SW480 (cell line): ENCODE results near the gene SNORC.
"Not testable (repeated sequence)": the region's sequence is repeated elsewhere in the genome, so short reads cannot be mapped to it uniquely, and the experiment has no call there.

ENCODE experiments used
- DNase-seq: peaks from one replicate; pipeline ENCODE4 v3.0.0-alpha.2; 2016; ENCODE audit warnings: low spot score

Gene SNORC

DNA sequence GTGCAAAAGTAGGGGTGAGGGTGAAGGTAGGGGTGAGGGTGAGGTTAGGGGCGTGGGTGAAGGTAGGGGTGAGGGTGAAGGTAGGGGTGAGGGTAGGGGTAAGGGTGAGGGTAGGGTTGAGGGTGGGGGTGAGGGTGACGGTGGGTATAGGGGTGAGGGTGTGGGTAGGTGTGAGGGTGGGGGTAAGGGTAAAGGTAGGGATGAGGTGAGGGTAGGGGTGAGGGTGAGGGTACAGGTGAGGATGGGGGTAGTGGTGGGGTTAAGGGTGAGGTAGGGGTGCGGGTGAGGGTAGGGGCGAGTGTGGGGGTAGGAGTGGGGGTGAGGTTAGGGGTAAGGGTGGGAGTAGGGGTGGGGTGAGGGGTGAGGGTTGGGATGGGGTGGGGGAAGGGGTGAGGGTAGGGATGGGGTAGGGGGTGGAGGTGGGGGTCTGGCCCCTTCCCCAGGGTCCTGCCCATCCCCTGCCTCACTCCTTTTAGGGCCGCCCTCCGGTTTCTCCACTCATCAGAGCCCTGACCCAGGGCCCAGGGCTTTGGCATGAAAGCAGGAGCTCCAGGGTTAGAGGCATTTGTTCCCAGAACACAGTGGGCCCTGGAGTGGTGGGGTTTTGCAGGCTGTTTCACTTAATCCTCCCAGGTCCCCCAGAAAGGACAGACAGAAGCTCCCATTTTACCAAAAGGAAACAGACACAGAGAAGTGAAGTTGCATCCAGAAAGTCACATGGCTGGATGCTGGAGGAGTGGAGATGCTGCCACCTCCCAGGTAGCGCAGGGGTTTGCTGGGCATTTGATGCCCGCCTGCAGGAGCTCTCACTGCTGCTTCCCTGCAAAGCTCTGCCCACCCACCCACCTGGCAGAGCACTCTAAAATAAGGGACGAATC is 26.9 kb downstream of the SNORC start:
- no peak for DNase-seq

DNA sequence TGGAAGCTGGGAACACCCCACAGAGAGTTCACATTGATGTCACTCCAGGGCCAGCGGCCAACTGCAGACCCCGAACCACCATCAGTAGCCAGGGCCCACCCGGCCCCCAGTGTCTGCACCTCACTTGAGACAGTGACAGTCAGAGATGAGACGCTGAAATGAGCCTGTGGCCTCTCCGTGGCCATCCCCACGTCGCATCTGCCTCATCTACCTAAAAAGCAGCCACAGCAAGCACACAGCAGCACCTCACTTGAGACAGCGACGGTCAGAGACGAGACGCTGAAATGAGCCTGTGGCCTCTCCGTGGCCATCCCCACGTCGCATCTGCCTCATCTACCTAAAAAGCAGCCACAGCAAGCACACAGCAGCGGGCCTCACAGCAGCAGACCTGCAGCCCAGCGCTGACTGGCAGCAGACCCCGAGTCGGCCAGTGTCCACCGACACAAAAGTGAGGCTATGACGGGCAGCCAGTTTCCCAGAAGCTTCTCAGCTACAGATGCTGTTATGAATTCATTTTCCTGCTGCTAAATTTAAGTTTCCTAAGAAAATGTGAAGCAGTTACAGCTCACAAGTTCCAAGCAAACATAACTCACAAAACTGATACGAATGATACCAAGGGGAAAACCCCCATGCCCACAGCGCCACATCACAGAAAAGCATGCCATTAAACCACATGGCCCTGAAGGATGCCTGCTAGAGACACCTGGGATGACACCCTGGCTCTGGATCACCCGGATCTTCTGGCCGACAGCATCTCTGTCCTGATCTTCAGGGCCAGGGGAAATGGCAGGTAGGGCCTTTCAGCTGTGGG is 27.7 kb downstream of the SNORC start:
- no peak for DNase-seq

DNA sequence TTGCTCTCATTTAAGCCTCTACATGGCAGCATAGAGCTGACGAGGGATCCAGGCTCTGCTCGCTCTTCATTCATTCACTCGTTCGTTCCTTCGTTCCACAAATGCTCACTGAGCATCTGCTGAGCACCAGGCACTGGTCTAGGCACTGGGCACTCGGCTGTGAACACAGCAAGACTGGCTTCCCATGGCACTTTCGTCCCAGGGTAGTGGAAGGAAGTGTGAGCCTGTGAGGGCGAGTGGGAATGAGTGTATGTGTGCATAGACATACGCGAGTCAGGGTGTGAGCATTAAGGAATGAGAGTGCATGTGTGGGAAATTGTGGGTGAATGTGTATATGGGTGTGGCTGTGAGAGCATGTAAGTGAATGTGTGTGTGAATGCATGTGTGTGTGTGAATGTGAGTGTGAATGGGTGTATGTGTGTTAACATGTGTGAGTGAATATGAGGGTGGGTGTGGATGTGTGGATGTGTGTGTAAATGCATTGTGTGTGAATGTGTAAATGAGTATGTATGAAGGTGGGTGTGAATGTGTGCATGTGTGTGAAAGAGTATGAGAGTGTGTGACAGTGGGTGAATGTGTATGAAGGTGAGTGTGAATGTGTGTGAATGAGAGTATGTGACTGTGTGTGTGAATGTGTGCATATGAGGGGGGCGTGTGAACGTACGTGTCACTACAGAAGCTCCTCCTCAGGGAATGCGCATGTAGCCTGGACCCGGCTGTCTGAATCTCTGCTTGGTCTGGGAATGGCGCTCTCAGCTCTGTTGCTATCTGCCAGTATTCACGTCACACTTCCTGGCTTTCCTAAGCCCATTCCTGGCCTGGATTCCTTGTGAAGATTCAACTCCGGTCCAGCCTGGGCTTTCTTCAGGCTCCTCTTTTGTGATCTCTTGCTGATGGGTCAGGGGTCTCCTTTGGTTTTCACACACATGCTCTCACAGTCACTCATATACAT is 28.8 kb downstream of the SNORC start:
- DNase-seq, result no peak

DNA sequence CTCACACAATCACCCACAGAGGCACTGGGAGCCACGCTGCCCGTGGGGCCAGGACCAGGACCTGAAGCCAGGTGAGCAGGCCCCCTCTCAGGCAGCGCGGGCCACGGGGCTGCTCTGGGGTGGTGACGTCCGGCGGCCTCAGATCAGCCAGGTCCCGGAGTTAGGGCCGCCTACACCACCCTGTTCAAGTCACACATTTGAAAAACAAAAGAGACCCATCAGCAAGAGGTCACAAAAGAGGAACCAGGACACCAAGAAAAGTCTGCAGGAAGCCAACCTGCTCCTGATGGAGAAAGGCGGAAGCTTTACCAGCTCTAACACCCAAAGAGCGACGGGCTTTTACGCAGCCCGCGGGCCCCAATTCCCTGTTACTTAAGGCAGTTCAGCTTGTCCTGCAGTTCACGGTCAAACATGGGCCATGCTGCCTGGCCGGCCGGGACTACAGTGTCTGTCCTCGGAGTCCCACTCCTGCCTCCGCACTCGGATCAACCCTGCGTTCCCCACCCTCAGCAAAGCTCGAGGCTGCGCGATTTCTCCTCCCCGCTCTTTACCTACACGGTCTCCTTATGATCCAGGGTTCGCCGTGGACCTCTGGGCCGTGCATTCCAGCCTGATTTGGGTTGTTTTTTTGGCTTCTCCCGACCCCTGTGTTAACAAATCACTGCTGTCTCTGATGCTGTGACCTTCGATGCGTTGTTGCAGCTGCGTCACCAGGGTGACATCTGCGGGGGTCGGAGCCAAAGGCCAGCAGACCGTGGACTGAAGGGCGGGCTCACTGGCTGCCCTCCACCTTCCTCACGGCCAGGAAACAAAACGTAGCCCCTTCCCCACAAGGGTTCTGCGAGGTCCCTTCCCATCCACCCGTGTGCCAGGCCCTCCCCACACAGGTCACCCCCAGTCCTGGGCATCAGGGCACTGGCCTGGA is 31.0 kb downstream of the SNORC start:
- DNase-seq, result no peak

DNA sequence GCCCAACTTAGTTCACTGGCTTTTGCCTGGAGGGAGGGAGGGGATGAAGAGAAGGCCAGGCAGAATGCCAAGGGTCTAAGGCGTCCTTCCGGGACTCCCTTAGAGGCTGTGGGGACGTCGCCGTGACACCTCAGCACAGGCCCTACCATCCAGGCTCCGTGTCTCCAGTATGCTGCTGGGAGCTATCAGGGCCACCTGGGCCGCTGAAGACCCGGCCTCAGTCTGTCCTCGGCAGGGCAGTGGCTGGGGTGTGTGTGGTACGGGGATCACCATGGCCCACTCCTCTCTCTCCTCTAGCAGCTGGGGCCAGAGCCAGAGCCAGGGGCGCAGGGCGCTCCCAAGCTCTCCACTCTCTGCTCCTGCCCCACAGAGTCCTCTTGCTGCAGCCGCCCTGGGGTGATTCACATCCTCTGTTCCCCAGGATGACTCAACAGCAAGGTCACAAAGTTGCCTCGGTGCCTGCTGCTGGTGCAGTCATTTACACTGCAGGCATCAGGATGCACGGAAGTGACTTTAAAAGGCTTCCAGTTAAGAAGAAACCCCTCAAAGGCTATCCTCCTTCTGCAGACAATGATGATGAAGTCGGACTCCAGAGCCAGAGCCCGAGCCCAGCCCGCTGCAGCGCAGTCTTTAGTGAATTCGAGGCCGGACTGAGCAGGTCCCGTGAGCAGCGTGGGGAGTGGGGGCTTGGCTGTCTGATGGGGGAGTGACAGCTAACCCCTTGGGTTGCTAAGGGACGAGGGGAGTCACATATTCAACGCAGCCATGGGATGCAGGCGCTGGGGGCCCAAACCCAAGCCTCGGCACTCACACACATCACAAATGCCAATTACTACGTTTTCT is 31.9 kb downstream of the SNORC start:
- peak; percentile 80 for DNase-seq

DNA sequence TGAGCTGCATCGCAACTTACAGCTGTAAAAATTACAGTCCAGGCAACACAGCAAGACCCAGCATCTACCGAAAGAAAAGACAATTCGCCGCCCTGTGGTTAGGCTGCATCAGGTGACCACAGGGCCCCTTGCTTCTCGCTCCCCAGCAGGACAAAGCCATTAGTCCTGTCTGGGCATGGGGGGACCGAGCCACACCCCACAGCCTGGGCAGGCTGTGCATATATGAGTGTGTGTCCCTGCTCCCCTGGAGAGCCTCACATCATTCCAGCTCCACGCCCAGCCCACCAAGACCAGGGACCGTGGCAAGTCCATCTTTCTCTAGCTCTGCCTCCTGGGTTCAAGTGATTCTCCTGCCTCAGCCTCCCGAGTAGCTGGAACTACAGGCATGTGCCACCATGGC is 33.9 kb downstream of the SNORC start:
- DNase-seq, result peak; percentile 16

DNA sequence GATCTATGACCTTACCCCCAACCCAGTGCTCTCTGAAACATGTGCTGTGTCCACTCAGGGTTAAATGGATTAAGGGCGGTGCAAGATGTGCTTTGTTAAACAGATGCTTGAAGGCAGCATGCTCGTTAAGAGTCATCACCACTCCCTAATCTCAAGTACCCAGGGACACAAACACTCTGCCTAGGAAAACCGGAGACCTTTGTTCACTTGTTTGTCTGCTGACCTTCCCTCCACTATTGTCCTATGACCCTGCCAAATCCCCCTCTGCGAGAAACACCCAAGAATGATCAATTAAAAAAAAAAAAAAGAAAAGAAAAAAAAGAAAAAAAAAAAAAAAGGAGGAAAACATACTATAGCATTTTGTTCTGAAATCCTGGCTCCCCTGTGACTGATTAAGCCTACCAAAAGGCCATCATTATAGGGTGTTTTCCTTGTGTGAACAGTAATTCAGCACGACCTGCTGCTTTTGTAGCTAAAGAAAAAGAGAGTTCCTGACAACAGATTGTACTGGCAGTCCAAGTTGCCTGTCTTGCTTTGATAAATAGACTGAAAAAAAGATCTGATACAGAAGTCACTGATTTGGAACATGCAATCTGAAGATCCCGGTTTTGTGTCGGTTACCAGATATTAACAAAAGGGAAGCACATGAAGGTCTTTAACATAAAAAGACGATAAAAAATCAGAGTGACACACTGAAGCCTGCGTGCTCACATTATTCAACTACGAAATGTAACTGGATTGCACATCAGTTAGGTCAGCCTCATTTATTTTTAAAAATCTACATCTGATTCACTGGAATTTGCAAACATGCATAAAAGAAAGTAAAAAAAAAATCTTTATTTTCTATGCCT is 37.0 kb downstream of the SNORC start:
- DNase-seq, result not testable (repeated sequence)

DNA sequence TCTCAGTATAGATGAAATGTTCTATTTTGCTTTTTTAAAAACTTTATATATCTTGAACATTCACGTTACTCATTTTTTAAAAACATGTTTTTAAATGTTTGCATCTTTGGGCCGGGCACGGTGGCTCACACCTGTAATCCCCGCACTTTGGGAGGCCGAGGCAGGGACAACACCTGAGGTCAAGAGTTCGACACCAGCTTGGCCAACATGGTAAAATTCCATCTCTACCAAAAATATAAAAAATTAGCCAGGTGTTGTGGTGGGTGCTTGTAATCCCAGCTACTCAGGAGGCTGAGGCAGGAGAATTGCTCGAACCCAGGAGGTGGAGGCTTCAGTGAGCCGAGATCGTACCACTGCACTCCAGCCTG is 37.6 kb downstream of the SNORC start:
- DNase-seq, result not testable (repeated sequence)

DNA sequence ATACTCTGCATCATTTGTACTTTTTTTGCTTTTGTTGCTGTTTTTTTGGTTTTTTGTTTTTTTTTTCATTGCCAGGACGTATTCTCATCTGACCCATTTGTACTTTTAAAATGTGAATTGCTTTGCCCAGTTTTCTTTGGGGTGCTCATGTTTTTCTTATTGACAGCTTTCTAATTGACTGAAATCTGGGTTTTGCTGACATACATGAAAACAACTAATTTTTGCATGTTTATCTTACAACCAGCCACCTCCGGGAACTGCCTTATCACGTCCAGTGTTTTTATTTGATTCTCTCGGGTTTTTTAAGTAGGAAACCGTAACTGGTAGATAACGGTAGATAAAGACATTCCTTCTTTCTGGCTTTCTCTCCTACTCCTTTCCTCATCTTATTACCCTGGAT is 38.6 kb downstream of the SNORC start:
- no peak for DNase-seq

DNA sequence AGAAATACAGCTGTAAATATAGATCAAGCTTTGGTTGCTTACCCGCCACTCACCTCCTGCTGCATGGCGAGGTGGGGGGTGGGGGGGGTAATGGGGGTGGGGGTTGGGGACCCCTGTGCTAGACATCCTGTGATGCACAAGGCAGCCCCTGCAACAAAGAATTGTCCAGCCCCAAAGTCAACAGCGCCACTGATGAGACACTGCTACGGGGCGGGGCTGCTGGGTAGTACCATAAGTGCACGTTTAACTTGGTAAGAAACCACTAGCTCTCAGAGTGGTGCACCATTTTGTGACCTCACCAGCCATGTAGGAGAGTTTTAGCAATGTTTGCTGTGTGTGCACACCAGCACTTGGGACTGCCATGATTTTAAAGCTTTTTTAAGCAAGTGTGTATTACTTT is 40.3 kb downstream of the SNORC start:
- DNase-seq, result no peak

DNA sequence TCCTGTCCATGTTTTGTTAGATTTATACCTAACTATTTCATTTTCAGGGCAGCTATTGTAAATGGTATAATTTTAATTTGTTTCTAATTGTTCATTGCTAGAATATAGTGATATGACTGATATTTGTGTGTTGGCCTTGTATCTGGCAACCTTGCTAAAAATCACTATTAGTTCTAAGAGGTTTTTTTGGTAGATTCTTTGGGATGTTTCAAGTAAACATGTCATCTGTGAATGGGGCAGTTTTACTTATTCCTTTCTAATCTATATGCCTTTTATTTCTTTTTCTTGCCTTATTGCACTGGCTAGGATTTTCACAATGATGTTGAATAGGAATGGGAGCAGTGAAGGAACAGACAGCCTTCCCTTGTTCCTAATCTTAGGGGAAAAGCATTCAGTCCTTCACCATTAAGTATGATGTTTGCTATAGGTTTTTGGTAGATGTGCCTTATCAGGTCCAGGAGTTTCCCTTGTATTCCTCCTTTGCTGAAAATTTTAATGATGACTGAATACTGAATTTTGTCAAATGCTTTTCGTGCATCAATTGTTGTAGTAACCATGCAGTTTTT is 41.7 kb downstream of the SNORC start:
- DNase-seq, result no peak

DNA sequence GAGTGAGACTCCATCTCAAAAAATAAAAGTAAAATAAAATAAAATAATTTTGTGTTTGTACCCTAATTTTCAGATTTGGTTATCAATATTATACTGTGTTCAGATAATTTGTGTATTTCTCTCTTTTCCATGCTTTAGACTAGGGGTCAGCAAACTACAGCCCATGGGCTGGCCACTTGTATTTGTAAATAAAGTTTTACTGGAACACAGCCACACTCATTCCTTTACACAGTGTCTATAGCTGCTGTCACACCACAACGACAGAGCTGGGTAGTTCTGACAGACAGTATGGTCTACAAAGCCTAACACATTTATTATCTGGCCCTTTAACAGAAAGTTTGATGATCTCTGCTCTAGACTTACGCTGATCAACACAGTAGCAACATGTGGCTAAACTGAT is 43.8 kb downstream of the SNORC start:
- no peak for DNase-seq

DNA sequence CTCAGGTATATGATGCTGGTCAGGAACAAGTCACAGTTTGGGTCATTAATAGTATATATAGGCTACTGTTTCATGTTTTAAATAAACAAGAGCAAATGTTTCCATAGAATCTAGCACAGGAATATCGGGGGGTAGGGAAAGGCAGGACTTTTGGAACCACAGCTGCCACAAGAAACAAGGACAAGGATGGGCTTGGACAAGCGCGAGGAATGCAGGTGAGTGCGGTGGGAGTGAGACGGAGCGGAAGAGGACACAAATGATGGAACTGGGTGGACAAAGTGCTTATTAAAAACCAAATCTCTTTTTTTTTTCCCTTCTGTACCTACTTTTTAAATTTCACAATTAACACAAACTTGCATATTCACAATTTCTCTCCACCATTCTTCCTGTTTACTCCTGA is 49.1 kb downstream of the SNORC start:
- no peak for DNase-seq

DNA sequence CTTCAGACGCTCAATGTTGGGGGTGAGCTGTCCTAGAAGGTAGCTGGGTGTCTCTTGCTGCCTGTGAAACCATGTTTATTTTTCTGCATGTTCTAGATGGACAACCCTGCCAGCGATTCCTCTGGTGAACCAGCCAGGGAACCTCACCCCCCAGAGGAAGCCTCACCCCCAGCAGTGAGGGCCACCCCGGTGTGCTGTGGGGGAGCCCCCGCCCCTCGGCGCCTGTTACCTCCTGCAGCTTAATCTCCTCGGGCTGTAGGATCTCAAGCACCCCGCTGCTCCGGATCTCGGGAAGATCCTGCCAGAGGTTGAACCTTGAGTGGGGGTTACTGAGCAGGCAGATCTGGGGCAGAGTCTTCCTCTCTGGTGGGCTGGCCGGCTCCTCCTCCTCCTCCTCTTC is 50.0 kb downstream of the SNORC start:
- DNase-seq, result no peak

DNA sequence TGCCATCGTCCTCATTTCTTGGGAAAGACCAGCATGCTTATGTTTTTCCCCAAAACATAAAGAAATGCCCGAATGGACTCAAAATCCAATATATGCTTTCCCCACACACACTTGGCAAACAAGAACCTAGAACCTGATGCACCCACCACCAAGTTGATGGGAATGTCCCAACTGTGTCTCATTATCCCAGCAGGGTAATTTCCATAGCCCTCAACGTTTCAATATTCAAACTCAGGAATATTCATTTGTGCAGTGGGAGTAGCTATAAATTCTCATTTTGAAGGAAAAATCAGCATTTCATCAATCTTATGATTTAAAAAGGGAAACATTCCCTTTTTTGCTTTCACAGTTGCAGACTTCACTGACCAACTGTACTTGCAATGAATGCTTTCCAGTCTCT is 50.7 kb downstream of the SNORC start:
- DNase-seq, result no peak

DNA sequence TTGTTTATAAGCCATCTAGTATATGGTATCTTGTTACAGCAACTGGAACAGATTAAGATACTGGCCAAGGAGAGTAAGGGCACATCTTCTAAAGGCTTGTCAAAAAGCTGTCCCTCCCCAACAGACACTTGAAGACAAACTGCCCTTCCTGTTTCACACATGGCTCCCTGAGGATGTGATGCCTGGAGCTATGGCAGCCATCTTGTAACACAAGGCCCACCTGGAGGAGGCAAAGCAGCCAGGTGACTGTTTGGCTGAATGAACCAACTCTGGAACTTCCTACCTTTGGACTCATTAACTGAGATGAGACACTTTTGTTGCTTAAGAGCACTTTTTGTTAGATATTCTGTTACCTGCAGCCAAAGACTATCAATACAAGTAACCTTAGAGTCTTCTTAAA is 54.4 kb downstream of the SNORC start:
- no peak for DNase-seq

DNA sequence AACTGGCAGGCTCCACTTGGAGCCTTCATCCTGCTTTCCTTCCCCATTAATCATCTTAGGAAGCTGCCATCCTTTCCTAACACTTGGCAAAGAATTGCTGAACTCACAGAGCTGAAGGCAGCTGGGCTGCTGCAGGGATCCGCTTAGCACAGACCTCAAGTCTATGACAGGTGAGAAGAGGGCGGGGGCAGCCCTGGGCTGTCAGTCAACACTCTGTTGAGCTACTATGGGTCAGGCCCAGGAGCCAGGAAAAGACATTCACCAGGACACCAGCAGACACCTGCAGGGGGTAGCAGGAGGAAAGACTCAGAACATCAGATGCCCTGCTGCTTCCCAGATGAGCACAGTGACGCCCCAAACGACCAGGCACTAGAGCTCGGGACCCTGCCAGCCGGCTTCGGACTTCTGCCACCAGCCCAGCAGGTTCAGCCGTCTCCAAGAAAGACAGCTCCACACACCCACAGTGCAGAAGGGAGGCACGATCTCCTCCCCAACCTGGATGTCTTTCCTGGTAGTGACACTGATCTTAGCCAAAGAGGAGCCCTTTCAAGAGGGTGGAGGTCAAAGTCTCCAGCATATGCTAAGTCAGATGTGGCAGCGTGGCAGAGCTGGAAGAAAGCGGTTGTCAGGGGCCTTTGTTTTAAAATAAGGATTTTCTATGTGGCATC is 55.2 kb downstream of the SNORC start:
- no peak for DNase-seq

DNA sequence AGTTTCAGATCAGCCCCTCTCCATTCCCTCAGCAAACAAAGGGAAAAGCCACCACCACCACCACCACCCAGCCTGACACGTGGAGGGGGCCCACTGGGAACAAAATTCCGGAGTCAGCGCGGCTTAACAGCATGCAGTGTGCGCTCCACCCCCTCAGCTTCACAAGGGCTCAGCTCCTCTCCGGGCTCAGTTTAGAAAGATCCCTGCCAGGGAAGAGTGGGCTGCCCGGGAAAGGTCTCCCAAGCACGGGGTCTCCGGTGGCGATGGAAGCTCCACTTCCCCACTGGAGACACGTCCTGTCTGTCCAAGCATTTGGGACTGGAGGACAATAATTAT is 55.7 kb downstream of the SNORC start:
- no peak for DNase-seq
